ENCODE measurements around the gene C2orf92. TPM values are rescaled to one million over a fixed set of nuclear protein-coding genes. Genes with fewer than 3 reads are reported as not detected.
"Not testable (repeated sequence)": the region's sequence is repeated elsewhere in the genome, so short reads cannot be mapped to it uniquely, and the experiment has no call there.

The C2orf92 gene
- 1.7 TPM for total RNA-seq

DNA sequence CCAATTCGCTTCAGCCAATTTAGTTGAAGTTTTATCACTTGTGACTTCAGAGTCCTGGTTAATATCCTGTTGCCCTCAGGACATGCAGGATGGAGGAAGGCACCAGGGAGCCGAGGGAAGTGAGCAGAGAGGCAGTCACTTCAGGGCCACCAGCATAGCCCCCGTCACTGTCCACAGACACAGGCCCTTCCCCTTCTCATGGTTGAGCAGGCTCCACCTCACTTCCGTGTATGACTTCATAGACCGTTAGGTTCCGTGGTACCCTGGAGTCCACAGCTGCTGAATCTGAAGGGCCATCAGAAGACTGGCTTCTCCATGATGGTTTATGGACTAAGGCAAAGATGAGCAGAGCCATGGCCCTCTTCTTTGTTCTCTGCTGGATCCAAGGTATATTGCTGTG lies at the start of gene C2orf92:
Gene C2orf92 (plus strand): TSS at position 266 of the 400 bp plus-strand sequence. CDS start 76 bp downstream, at position 342.
- ATAC-seq: peak; percentile 13

- not testable (repeated sequence) for ATAC-seq
Measured at GRCh38 chr2:97620492-97620891, 49.0 kb upstream of the C2orf92 start.

- ATAC-seq: not testable (repeated sequence)
Measured at GRCh38 chr2:97622976-97623375, 46.5 kb upstream of the C2orf92 start.

GRCh38 chr2:97625354-97626048 lies 44.0 kb upstream of the C2orf92 start:
- ATAC-seq: peak; percentile 62

- ATAC-seq: peak; percentile 56
Measured at GRCh38 chr2:97626049-97626430, 43.5 kb upstream of the C2orf92 start.

DNA sequence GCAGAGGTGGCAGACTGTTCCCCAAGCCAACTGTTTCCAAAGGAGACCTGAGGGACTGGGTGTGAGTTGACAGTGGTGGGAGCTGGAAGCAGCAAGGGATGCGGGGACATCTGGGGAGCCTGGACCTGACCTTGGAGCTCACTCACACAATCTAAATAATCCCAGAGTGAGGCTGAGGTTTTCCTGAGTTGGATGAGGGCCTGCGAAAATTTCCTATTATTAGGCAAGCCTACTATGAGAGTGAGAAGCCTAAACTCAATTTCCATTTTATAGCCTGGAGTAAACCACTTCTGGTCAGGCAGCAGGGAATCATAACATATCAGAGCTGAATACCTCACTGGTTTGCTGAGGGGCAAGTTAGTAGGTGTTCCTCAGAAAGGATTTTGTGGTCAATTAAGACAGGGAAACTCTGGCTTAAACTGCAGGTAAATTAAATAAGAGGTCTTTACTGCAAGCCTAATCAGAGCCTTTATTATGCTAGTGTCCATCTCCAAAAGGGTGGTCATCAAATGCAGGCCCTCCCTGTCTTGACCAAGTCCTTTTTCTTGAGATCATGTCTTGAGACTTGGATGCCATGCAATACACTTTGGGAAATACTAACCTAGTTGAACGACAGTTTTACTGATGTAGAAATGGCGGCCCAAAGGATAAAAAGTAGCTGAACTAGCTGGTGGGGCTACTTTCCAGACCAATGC lies 25.3 kb upstream of the C2orf92 start:
- ATAC-seq: no peak

DNA sequence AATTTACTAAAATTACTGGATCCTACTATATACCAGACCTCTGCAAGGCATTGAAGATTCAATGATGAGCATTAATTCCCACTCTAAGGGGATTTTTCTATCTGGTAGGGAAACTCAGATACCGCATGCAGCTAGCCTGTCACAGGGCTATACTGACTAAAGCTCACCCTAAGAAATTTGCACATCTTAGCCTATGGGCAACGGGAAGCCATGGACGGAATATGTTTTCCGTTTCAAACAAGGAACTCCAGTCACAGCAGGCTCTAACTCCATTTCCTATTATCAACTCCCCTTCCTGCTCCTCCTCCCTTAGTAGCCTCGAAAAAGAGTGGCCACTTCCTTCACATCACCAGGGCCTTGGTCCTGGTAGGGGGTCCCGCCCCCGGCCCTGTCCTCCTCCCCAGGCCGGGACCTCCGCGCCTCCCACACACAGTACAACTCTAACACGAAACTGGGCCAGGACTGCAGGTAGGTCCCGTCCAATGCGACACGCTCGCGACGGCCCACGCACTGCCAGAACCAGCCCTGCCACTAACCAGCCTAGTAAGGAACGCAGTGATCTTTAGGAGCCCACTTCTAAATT lies 24.3 kb upstream of the C2orf92 start:
- peak; percentile 70 for ATAC-seq

DNA sequence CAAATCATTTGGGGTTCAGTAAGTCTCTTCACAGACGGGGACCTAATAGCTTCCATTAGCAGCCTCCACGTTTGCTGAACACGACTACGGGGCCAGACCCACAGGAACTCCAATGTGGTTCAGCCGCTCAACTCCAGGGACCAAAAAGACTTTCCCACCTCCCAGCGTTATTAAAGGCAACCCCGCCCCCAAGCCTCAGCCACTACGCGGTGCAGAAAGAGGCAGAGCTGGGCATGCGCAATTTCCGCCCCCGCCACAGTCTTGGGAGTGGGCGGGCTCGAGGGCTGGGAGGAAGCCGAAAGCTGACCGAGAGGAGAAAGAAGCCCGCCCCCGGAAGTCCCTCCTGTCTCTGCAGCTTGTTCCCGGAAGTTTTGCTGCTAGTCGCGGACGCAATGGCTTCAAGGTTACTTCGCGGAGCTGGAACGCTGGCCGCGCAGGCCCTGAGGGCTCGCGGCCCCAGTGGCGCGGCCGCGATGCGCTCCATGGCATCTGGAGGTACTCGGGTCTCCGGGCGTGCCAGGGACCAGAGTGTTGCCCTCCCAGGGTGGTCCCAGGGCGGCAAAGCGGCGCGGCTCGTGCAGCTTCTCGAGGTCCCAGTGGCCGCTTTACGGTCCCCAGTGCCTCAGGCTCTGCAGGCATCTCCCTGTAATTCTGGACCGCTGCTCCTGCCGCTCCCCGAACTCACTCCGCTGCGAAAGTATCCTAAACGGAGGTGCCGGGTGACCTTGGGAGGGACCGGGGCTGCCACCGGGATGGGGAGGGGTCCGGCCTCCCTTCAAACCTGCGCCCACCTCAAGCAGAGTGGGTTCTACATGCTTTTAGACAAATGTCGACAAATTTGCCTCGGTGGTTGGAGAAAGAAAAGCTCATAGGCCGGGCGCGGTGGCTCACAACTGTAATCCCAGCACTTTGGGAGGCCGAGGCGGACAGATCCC lies 23.6 kb upstream of the C2orf92 start, which contains the start of gene COX5B:
Gene COX5B (plus strand): TSS at position 368 of the 935 bp plus-strand sequence. CDS start 25 bp downstream, at position 393.
- ATAC-seq: peak; percentile 99

DNA sequence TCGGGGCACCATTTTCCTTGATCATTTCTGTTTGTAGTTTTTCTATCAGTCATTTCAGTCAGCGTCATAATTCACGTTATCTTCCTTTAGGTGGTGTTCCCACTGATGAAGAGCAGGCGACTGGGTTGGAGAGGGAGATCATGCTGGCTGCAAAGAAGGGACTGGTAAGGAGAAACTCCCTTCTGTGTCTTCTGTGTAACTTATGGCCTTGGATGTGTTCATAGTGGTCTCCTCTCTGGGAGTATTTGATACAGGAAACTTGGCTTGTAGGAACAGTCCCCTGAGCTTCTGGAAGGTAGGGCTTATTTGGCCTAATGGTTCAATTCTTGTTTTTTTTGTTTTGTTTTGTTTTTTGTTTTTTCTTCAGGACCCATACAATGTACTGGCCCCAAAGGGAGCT lies 22.5 kb upstream of the C2orf92 start:
- no peak for ATAC-seq

DNA sequence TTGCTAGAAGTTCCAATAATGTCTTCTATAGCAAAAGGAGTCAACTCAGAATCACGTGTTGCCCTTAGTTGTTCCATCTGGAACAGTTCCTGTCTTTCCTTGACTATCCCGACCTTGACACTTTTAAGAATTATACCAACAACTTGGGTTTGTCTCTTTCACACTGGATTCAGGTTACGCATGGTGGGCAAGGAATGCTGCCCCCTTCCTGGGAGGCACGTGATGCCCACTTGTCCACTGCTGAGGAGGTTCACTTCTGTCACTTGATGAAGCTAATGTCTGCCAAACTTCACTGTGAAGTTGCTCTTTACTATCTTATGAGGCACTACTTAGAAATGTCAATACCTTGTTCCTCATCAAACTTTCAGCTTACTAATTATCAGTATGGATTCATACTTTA lies 18.4 kb upstream of the C2orf92 start:
- no peak for ATAC-seq

GRCh38 chr2:97653473-97653872 lies 16.0 kb upstream of the C2orf92 start:
- ATAC-seq: no peak

GRCh38 chr2:97653874-97654273 lies 15.6 kb upstream of the C2orf92 start:
- no peak for ATAC-seq

GRCh38 chr2:97654309-97654708 lies 15.2 kb upstream of the C2orf92 start:
- ATAC-seq: no peak

GRCh38 chr2:97654791-97655190 lies 14.7 kb upstream of the C2orf92 start:
- ATAC-seq: no peak

- ATAC-seq: no peak
Measured at GRCh38 chr2:97656129-97656755, 13.3 kb upstream of the C2orf92 start.

- no peak for ATAC-seq
Measured at GRCh38 chr2:97656905-97657587, 12.5 kb upstream of the C2orf92 start.

DNA sequence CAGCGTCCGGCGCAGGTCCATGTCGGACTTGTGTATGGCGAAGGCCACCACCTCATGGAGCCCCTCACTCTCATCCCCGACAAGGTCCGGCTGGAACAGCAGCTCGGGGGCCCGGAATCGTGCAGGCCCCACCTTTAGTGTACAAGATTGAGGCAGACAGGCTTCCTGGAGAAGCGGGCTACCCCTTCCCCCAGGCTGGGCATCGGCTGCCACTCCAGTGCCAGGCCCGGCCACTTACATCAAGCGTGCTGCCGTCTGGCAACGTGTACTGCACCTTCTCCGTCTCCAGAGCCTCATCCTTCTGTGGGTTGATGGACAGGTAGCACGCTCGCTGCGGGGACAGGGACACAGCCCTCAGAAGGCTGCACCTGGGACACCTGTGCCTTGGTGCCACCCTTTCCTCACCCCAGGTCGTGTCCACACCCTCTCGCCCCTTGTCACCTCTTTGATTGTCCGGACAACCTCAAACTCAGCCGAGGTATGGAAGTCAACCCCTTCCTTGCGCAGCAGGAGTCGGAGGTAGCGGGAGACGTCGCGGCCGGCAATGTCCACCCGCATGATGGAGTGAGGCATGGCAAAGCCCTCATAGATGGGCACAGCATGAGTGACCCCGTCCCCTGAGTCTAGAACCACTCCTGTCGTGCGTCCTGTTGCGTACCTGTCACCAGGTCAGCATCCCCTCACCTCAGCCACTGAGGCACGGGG lies 11.4 kb upstream of the C2orf92 start:
- ATAC-seq: no peak

GRCh38 chr2:97658691-97659157 lies 10.8 kb upstream of the C2orf92 start:
- no peak for ATAC-seq

GRCh38 chr2:97659256-97660043 lies 10.1 kb upstream of the C2orf92 start:
- ATAC-seq: no peak

Measured in esophagus mucosa (tissue), 1 donor.